Right hindlimb (tissue), 1 donor: ENCODE data around the gene SMURF1.
"Not testable (repeated sequence)": the region's sequence is repeated elsewhere in the genome, so short reads cannot be mapped to it uniquely, and the experiment has no call there.

Source experiments
- DNase-seq: peaks from one replicate; pipeline ENCODE4 v3.0.0-alpha.2; 2018

SMURF1 gene

GRCh38 chr7:99143853-99144672 lies at the start of gene SMURF1:
TSS of gene SMURF1 (minus strand) at chr7:99144108. CDS start at chr7:99143780, 328 bp downstream.
- peak; percentile 76 for DNase-seq

- no peak for DNase-seq
Measured at GRCh38 chr7:99191869-99192596, 48.1 kb upstream of the SMURF1 start.

- no peak for DNase-seq
Measured at GRCh38 chr7:99190359-99191009, 46.6 kb upstream of the SMURF1 start.

GRCh38 chr7:99189222-99189621 lies 45.3 kb upstream of the SMURF1 start:
- no peak for DNase-seq

- no peak for DNase-seq
Measured at GRCh38 chr7:99188221-99188620, 44.3 kb upstream of the SMURF1 start.

GRCh38 chr7:99184532-99185218 lies 40.8 kb upstream of the SMURF1 start:
- DNase-seq, result no peak

GRCh38 chr7:99180067-99180650 lies 36.3 kb upstream of the SMURF1 start:
- no peak for DNase-seq

GRCh38 chr7:99177165-99177564 lies 33.3 kb upstream of the SMURF1 start:
- DNase-seq, result no peak

- no peak for DNase-seq
Measured at GRCh38 chr7:99173787-99174186, 29.9 kb upstream of the SMURF1 start.

- no peak for DNase-seq
Measured at GRCh38 chr7:99171731-99172130, 27.8 kb upstream of the SMURF1 start.

GRCh38 chr7:99170730-99171074 lies 26.8 kb upstream of the SMURF1 start:
- DNase-seq, result no peak

GRCh38 chr7:99170065-99170729 lies 26.3 kb upstream of the SMURF1 start:
- no peak for DNase-seq

- DNase-seq, result no peak
Measured at GRCh38 chr7:99167072-99167471, 23.2 kb upstream of the SMURF1 start.

GRCh38 chr7:99165816-99166215 lies 21.9 kb upstream of the SMURF1 start:
- no peak for DNase-seq

GRCh38 chr7:99163669-99164068 lies 19.8 kb upstream of the SMURF1 start:
- DNase-seq, result not testable (repeated sequence)

- DNase-seq, result no peak
Measured at GRCh38 chr7:99156649-99157048, 12.7 kb upstream of the SMURF1 start.

GRCh38 chr7:99155211-99155610 lies 11.3 kb upstream of the SMURF1 start:
- no peak for DNase-seq

GRCh38 chr7:99146979-99147378 lies 3.1 kb upstream of the SMURF1 start:
- no peak for DNase-seq

GRCh38 chr7:99143521-99143852 lies 421 bp downstream of the SMURF1 start:
- DNase-seq, result no peak

GRCh38 chr7:99142727-99143520 lies 984 bp downstream of the SMURF1 start:
- DNase-seq, result peak; percentile 93
